GM21576 (cell line): Measurements from ENCODE around the gene SI.
"Not testable (repeated sequence)": the region's sequence is repeated elsewhere in the genome, so short reads cannot be mapped to it uniquely, and the experiment has no call there.

Source experiments
- ATAC-seq: cut with Tn5 transposase; IDR thresholded peaks from one replicate; pipeline ENCODE4 v1.9.1; 2021; ENCODE audit warnings: mild to moderate bottlenecking, moderate library complexity; ENCODE audit not compliant: unreplicated experiment

The SI gene

DNA sequence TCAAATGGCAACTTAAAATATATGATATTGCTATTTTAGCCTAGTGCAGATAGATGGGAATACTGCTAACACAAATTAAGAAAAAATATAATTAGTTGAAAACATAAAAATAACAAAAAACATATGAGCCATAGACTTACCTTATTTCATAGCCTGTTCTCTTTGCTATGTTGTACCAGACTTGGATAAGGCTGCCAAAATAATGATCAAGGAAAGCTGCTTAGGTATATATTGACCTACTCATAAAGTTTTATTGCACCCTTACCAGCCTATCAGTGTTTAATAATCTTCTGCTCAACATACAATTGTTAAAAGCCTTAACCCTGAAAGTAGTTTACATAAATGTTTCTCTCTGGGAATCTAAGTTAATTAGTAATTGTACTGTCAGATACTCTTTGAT, at the start of gene SI:
Gene SI, minus strand, starts transcription at position 204 of the 400 bp plus-strand sequence. CDS start 2,484 bp downstream, outside the sequence.
- ATAC-seq, result no peak

GRCh38 chr3:165125836-165126235, 47.5 kb upstream of the SI start:
- no peak for ATAC-seq

- ATAC-seq, result no peak
Measured at GRCh38 chr3:165111401-165111800, 33.1 kb upstream of the SI start.

DNA sequence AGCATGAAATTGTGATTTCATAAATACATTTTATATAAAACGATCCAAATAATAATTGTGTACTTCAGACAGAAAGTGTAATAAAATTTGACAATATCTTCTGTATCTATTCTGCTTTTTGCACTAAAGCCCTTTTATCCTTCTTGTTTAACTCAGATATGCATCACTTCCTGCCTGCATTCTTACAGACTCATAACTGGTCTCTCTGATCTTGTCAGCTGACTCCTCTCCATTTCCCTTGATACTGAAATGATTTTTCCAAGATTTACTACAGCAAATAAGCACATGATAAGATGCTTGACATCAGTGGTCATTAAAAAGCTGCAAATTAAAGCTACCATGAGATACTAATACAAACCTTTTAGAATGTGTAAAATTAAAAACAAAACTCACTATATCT, 25.3 kb upstream of the SI start:
- no peak for ATAC-seq

DNA sequence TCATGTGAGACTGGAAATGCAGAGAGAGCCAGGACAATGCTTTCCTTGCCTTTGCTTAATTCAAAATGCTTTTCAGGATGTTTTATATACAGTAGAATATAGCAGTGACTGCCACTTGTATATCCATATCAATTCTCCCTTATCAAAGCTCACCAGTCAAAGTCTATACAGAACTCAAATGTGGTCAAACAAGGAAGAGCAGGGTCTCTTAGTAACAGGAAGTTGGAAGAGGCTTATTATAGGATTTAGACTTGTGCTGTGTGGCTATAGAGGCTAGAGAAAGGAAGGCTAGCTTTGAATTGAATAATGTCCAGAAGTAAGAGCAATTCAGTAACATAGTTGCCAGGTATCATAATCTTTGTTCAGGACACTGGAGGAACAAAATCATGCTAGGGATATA, 4.4 kb upstream of the SI start:
- ATAC-seq, result no peak

DNA sequence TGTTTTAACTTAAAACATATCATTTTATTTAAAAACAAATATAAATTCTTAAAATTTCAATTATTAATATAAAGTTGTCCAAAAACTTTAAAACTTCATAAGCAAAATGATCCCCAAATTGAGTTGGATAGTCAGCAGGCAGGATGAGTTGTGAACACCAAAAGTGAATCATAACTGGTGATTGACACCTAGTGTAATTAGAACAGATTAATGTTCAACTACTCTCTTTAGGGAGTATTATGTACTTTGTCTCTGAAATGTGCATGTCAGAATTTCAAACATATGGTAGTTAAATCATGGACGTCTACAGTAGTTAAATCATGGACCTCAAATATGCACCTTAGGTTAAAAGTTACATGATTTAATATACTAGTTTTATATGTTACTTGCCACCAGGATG, 2.9 kb upstream of the SI start:
- no peak for ATAC-seq

- no peak for ATAC-seq
Measured at GRCh38 chr3:165075695-165076094, 2.6 kb downstream of the SI start.

GRCh38 chr3:165070682-165071081, 7.6 kb downstream of the SI start:
- ATAC-seq, result no peak

- no peak for ATAC-seq
Measured at GRCh38 chr3:165056510-165056909, 21.8 kb downstream of the SI start.

DNA sequence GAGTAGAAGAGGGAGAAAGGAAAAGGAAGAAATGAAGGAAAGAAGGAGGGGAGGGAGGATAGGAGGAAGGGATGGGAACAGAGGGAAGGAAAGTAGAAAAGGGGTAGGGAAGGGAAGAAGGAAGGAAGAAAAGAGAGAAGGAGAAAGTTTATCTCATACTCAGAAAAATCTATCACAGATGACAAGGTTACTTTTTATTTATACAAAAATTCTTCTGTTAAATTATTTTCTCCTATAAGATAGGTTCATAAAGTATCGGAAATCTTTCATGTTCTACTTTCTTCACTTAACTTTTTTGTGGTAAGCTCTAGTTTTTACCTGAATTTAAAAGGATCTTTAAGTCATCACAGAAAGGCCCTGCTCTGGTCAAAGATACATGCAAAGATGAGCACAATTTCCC, 38.1 kb downstream of the SI start:
- ATAC-seq, result no peak

GRCh38 chr3:165011557-165011956, 66.7 kb downstream of the SI start:
- no peak for ATAC-seq

DNA sequence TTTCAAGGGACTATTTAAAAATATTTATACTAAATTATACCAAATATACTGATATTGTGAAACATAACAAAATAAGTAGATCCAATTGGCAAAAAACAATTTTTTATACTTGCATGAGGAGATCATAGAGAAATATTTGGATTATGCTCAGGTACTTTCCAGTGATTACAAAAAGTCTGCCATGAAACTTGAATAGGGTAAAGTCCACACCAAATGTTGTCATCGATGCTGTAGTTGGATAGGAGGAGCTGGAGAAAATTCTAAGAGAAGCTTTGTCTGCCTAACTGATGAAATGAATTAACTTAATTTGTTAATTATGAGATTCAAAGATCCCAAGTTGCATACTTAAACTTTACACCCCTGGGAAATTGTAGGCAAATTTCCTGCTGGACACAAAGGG, 93.3 kb downstream of the SI start:
- ATAC-seq, result no peak

- ATAC-seq, result no peak
Measured at GRCh38 chr3:164962610-164963009, 115.7 kb downstream of the SI start.

DNA sequence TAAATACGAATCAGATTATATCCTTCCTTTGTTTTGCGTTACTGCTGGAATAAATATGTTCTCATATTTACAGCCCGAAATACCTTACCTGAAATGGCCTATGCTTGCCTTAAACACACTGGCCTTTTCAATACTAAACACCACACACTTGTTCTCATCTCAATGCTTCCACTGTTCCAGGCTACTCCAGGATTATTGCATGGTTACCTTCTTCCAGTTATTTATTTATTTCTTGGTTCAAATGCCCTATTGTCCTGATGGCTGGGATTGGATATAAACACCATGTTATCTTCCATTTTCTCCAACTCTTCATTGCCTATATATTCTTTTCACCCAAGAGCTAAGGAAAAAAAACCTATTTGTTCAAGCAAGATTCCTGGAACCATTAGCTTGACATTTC, 125.3 kb downstream of the SI start:
- no peak for ATAC-seq

DNA sequence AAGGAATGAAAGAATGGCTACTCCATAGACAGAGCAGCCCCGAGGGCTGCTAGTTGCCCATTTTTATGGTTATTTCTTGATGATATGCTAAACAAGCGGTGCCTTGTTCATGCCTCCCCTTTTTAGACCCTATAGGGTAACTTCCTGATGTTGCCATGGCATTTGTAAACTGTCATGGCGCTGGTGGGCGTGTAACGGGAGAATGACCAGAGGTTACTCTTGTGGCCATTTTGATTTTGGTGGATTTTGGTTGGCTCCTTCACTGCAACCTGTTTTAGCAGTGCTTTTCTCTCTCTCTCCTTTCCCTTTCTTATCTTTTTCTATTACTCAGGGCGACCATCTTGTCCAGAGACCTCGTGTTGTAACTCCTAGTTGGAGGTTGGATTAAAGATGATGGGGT, 126.9 kb downstream of the SI start:
- ATAC-seq, result not testable (repeated sequence)

GRCh38 chr3:164940745-164941144, 137.6 kb downstream of the SI start:
- ATAC-seq, result no peak

GRCh38 chr3:164929642-164930041, 148.7 kb downstream of the SI start:
- no peak for ATAC-seq
